Measurements from ENCODE around the gene ZC3HAV1L. TPM values are rescaled to one million over a fixed set of nuclear protein-coding genes. Genes with fewer than 3 reads are reported as not detected.

The ZC3HAV1L gene
- total and polyA plus RNA-seq, 8 donors: 0.33 to 31.9 (median 9.4) TPM

- intact Hi-C loops (cut with DNase I; ENCODE audit: low total_unique reads): no loop called here
- DNase-seq: peak; percentile 65 to 92
- H3K4me3 ChIP-seq: no peak overlapping the region
- H3K9me3 ChIP-seq: no peaks in the 10 kb centered on the region
- H3K27ac ChIP-seq: peak overlapping the region in 2 of 5 donors; percentile 43 to 57
- no peaks in the 10 kb centered on the region for H3K27me3 ChIP-seq
- peaks cover 56 to 93% (median 90%) of the 10 kb centered on the region in 4 donors for H3K36me3 ChIP-seq
- 37 to 42% (median 40%) methylated on average over 9 of the region's 9 CpGs for WGBS, 5 donors
- peaks cover 0 to 15% (median 3%) of the 10 kb centered on the region in 4 donors for H3K4me1 ChIP-seq
- TF ChIP-seq POLR2AphosphoS5 (IDR thresholded peaks at IDR 0.05) (peak in 1 of 3 donors; percentile 49), POLR2A (IDR thresholded peaks at IDR 0.05) (no peak), EP300 (IDR thresholded peaks at IDR 0.05) (no peak)
- TF ChIP-seq, protein P1, sequence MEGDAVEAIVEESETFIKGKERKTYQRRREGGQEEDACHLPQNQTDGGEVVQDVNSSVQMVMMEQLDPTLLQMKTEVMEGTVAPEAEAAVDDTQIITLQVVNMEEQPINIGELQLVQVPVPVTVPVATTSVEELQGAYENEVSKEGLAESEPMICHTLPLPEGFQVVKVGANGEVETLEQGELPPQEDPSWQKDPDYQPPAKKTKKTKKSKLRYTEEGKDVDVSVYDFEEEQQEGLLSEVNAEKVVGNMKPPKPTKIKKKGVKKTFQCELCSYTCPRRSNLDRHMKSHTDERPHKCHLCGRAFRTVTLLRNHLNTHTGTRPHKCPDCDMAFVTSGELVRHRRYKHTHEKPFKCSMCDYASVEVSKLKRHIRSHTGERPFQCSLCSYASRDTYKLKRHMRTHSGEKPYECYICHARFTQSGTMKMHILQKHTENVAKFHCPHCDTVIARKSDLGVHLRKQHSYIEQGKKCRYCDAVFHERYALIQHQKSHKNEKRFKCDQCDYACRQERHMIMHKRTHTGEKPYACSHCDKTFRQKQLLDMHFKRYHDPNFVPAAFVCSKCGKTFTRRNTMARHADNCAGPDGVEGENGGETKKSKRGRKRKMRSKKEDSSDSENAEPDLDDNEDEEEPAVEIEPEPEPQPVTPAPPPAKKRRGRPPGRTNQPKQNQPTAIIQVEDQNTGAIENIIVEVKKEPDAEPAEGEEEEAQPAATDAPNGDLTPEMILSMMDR (IDR thresholded peaks at IDR 0.05): peak in 5 of 7 experiments; percentile 67 to 84 (median 78)
Measured at GRCh38 chr7:139075031-139075652, 39.3 kb upstream of the ZC3HAV1L start.

- peaks cover 55 to 93% (median 90%) of the 10 kb centered on the region in 4 donors for H3K36me3 ChIP-seq
Measured at GRCh38 chr7:139072796-139073195, 37.0 kb upstream of the ZC3HAV1L start.

DNA sequence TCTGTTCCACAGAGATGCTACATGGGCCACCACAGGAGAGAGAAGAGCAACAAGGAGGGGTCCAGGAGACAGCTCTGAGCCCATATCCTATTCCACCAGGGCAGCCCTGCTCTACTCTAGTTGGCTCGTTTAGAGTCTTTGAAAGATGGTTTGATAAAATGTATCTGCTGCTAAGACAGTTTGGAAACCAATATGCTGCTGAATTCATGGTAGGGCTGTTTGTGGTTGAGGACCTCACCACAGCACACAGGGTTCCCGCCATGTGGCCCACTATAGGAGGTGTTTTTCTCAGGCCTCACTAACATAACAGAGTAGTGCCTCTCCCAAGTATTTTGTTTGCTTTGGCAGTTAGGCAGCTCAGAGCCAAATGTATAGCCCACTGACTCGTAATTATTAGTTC lies 35.8 kb upstream of the ZC3HAV1L start:
- Histone ChIP-seq H3K4me3 (no peak overlapping the region), H3K4me1 (peaks cover 0 to 8% (median 3%) of the 10 kb centered on the region in 4 donors), H3K9me3 (no peaks in the 10 kb centered on the region), H3K27me3 (no peaks in the 10 kb centered on the region), H3K27ac (no peak overlapping the region), H3K36me3 (peaks cover 57 to 93% (median 90%) of the 10 kb centered on the region in 4 donors)
- WGBS, 5 donors: 75 to 88% (median 82%) methylated on average over 3 of the region's 3 CpGs
- TF ChIP-seq, protein P1 (IDR thresholded peaks at IDR 0.05): no peak
- TF ChIP-seq POLR2AphosphoS5 (IDR thresholded peaks at IDR 0.05) (no peak), POLR2A (IDR thresholded peaks at IDR 0.05) (no peak), EP300 (IDR thresholded peaks at IDR 0.05) (no peak)
- DNase-seq: no peak
- intact Hi-C loops (cut with DNase I; ENCODE audit: low total_unique reads): no loop called here

More at GRCh38 chr7:139072796-139073195, 37.0 kb upstream of the ZC3HAV1L start:
- Histone ChIP-seq H3K4me3 (no peak overlapping the region), H3K9me3 (no peaks in the 10 kb centered on the region), H3K4me1 (peaks cover 0 to 9% (median 3%) of the 10 kb centered on the region in 4 donors), H3K27me3 (no peaks in the 10 kb centered on the region), H3K27ac (no peak overlapping the region)
- TF ChIP-seq POLR2AphosphoS5 (IDR thresholded peaks at IDR 0.05): no peak
- TF ChIP-seq POLR2A (IDR thresholded peaks at IDR 0.05): no peak
- WGBS, 5 donors: 71 to 82% (median 81%) methylated on average over 8 of the region's 8 CpGs
- DNase-seq: no peak
- intact Hi-C loops (cut with DNase I; ENCODE audit: low total_unique reads): no loop called here

DNA sequence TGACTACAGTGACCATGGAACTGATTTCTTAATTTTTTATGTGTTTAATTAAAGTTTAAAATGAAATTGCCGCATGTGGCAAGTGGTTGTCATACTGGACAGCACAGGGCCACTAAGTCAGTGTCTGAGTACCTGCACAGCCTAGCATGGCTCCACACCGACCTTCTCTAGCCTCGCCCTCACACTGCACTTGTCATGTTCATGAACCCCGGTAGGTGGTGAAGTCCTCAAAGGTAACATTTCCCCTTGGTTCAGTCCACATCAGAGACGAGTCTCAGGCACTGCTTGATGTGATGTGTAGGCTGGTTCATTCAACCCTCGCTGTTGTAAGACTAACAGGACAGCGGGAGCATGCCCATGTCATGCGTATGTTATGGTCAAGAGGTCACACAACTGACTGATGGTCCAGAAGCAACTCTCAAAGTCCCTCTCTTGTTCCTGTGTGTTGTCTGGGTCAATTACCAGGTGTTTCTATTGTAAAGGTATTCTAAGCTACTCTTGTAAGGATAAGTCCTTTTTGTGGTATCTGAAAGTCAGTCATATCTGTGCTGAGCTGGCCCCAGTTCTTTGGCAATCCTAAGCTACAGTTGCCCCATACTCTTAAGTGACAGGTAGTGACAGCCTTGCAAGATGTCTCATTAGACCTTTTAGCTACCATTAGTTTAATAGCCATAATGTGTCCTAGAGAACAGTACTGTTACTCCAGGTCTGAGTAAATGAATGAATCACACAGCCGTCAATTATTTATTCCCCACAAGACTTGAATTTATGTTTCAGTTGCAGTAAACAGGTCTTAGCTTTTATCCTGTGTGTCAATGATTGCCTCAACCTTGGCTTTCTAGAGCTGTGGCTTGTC lies 32.9 kb upstream of the ZC3HAV1L start:
- Histone ChIP-seq H3K9me3 (no peaks in the 10 kb centered on the region), H3K4me1 (peaks cover 0 to 4% (median 0%) of the 10 kb centered on the region in 4 donors), H3K36me3 (peaks cover 71 to 100% (median 100%) of the 10 kb centered on the region in 4 donors), H3K4me3 (no peak overlapping the region), H3K27me3 (no peaks in the 10 kb centered on the region), H3K27ac (no peak overlapping the region)
- 92 to 98% (median 93%) methylated on average over 9 of the region's 9 CpGs for WGBS, 5 donors
- intact Hi-C loops (cut with DNase I; ENCODE audit: low total_unique reads): no loop called here
- DNase-seq: no peak
- TF ChIP-seq, protein P1 (IDR thresholded peaks at IDR 0.05): no peak
- TF ChIP-seq POLR2A (IDR thresholded peaks at IDR 0.05): no peak
- no peak for TF ChIP-seq POLR2AphosphoS5 (IDR thresholded peaks at IDR 0.05)
- TF ChIP-seq EP300 (IDR thresholded peaks at IDR 0.05): no peak
